SIG-M5 treated with dmso at 0.1 percent for 504 hours (cell line): ENCODE measurements around the gene PPP1R8.
"Not testable (repeated sequence)": the region's sequence is repeated elsewhere in the genome, so short reads cannot be mapped to it uniquely, and the experiment has no call there.

Experiments used
- DNase-seq: peaks from one replicate; lab custom pipeline; 2025; ENCODE audit not compliant: unreplicated experiment; lab: John Stamatoyannopoulos, UW

PPP1R8 gene

DNA sequence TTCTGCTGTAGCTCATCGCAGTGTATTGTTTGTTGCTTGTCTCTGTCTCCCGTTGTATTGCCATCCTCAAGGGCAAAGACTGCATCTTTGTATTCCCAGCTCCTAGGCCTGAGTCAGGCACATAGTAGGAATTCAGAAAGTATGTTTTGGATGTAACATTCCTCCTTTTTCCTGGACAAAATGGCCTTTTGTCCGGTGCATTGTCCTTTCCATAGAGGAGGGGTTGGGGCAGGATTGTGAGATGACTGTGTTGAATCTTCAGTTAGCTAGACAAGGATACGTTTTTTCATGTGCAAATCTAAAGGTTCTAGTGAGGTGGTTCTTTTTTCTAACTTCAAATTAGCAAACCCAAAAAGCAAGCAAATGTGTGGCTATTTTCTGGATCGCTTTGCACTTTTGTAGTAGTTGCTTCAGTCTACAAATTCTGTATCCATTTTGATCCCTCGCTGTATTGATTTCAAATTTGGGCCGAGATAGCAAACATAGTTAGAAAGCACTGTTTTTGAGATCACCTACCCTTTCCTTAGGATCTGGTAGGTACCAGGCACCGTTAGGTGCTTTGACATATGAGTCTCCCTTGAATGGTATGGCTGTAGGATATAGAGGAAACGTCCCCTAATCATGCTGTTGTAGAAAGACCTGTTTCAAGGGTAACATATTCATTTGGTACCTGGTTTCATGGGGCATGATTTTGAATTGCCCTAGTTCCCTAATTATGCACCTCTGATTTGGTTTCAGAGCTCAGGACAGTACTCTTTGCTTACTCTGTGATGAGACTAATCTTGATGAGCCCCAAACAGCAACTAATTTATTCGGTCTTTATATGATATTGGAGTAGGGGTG, 1.2 kb downstream of the PPP1R8 start:
- DNase-seq: no peak

DNA sequence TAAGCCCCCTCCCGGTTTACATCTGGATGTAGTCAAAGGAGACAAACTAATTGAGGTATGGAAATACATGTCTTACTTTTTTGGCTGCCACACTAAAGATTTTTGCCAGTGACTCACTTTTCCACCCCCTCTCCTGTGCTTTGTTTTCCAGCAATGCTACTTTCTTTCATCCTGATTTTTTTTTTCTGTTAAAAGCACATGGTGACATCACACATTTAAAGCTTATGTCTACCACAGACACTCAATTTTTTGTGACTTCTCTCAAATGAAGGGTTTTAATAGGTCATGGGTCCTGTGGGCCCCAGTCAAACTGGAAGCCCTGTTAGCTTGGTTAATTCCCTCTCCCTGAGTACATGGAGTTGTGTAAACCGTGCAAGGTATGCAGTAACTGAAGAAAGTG, 2.2 kb downstream of the PPP1R8 start:
- no peak for DNase-seq

DNA sequence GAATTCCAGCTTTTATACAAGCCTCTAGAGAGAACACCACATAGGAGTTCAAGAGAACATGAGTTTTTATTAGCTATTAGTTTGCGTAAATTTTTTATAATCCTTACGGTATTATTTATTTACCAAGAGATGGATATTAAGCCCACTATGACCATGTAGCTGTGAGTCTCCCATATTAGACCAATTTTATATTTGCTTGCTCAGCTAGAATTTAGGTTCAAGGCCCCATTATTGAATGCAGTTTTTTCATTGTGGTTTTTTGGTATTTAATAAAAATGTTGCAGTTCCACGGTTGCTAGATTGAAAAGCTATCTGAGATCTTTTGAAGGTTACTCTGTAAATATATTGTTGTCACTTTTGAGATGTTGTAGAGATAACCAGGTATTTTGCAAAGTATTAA, 2.9 kb downstream of the PPP1R8 start:
- DNase-seq: no peak

DNA sequence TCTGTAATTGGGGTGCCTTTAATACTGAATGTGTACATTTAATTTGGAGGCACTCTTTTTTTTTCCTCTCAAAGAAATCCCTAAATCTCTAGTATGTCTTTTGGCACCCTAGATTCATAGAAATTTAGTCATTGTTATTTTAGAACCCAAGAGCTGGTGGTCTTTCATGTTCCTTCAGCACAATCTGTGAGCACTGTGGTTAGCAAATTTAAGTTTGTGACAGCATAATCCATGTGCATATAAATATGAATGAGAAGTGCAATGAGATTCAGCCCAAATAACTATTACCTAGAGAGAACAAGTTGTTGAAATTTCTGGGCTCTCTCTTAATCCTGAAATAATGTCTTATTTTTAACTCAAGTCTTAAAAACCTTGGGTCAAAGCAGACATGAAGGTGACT, 4.5 kb downstream of the PPP1R8 start:
- no peak for DNase-seq

DNA sequence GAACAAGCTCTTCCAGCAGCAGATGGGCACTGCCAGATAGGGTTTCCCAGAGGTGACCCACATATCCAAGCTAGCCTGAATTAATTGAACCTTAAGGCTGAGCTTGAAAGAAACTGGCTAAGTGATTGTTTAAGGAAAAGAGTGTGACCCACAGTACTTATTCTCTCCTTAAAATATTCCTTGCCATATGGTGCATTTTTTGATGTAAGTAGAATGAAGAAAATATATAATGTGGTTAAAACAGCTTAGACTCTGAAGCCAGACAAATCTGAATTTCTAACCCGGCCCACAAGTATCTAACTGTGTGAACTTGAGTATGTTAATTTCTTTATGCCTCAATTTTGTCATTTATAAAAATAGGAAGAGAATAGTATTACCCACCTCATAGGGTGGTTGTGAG, 4.9 kb downstream of the PPP1R8 start:
- no peak for DNase-seq

DNA sequence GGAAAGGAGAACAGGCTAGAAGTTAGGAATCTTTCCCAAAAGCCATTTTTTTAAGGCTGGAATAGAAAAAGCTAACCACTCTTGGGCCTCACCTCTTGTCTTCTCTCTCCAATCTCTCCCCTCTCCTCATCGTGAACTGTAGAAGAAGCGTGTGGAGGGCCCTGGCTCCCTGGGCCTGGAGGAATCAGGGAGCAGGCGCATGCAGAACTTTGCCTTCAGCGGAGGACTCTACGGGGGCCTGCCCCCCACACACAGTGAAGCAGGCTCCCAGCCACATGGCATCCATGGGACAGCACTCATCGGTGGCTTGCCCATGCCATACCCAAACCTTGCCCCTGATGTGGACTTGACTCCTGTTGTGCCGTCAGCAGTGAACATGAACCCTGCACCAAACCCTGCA, 19.4 kb downstream of the PPP1R8 start:
- no peak for DNase-seq

DNA sequence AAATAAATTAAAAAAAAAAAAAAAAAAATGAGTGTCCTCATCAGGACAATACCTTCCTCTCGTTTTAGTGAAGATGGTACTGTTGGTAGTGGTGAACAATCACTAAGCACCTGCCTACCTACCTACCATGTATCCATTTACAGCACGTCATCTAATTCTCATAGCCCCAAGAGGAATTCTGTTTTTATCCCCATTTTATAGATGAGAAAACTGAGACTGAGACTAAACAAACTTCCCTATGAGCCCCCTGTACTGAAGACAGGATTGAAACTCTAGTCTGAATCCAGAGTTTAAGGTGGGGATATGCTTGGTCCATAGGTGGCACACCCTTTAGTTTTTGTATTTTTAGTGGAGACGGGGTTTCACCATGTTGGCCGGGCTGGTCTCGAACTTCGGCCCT, 24.5 kb downstream of the PPP1R8 start:
- no peak for DNase-seq

DNA sequence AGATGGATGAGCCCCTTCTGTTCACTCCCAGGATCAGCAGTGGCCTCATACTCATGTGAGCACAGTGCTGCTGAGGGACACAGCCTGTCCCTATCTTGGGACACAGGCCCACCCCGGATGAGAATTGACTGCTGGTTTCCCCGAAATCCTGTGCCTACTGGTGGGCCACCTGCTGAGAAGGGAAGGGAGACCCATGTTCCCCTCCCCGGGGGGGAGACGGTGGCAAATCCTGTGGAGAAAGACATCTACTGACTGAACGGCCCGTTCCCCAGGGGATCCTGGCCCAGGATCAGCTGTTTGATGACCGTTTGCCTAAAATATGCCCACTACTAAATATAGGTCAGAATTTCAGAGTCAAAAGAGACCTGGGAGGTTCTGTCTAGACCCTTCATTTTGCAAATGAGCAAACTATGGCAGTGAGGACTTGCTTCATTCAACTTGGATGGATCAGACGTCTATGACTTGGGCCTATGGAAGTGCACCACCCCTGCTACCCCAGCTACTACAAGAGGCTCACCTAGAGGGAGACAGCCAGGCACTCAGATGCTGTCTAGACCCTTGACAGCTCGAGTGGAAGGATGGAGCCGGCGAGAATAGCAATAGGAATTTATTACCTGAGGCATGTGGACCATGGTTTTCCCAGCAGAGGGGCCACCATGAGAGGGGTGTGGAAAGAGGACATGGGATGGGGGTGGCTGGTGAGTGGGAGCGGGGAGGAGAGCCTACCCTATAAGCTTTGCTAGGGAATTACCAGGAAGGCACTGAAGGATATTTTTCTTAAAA, 26.2 kb downstream of the PPP1R8 start:
- DNase-seq: no peak

DNA sequence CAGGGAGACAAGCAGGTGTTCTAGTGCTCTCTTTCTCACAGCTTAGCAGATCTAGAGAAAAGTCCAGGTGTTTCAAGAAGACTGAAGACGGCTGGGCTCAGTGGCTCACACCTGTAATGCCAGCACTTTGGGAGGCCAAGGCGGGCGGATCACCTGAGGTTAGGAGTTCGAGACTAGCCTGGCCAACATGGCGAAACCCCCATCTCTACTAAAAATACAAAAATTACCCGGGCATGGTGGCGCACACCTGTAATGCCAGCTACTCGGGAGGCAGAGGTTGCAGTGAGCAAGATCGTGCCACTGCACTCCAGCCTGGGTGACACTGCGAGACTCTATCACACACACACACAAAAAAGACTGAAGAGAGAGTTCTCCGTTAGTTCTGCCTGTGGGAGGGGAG, 27.0 kb downstream of the PPP1R8 start:
- not testable (repeated sequence) for DNase-seq

DNA sequence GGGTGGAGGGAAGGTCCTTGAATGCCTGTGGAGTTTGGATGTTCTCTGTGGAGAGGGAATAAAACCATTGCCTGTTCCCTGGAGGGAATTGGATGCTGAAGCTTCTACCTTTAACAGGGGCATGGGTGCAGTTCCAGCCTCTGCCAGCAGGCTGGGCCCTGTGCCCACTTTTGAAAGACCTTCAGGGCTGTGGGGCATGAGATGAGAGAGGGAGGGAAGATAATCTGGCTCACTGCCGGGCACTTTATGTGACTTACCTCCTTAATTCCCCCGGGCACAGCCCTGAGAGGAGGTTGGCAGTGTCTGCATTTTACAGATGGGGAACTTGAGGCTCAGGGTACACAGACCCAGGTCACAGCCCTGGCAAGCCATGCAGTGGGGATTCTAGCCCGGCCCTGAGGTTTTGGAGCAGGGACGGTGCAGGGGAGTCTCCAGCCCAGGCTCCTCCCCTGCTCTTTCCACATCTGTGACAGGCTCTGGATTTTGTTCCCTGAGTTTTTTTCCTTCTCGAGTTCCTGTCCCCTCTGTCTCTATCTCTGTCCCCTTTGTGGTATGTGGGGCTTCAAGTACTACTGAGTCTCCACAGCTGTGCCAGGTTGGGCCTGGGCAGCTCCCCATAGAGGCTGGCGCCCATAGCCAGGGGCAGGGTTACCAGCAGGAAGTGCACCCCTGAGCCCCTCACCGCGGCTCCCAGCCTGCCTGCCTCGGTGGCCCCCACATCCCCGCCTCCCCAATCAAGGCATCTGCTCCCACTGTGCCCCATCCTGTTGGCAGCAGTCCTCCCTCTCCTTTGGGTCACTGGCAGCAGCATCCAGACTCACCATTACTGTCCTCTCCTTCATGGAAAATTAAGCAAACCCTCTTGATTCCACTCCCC, 27.7 kb downstream of the PPP1R8 start:
- peak; percentile 52 for DNase-seq

DNA sequence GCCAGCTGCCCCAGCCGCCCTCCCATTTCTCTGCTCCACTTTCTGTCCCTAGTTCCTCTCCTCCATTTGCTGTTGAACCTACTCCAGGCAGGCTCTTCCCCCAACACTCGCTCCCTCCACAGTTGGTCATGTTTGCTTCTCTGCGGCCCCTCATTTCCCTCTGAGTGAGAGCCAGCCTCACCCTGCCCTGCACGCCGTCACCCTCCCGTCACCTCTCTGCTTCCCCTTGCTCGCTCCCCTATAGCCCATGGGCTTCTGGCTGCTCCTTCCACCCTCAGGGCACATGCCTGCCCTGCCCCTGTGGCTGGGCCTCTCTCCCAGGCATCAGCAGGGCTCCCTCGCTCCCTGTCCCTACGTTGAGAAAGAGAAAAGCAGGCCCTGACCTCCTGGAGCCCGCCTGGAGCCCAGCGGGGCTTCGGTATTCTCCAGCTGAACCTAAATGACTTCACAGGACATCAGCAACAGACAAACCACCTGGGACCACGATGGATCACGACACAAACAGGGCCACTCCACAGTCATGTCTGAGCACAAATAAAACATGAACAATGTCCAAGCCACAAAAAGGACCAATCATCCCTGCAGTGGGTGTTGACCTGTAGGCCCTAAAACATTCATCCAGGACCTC, 28.5 kb downstream of the PPP1R8 start:
- no peak for DNase-seq

DNA sequence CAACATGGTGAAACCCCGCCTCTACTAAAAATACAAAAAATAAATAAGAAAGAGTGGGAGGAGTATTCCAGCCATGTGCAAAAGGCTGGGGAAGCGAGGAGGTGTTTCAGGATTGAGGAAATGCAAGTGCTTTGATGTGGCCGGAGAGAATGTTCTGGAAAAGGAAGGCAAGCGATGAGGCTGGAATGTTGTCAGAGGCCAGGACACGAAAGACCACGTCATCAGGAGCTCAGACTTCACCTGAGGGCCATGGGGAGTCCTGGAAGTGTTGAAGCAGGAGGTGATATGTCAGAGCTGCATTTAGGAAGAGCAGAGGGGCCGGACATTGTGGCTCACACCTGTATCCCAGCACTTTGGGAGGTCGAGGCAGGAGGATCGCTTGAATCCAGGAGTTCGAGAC, 30.9 kb downstream of the PPP1R8 start:
- no peak for DNase-seq

DNA sequence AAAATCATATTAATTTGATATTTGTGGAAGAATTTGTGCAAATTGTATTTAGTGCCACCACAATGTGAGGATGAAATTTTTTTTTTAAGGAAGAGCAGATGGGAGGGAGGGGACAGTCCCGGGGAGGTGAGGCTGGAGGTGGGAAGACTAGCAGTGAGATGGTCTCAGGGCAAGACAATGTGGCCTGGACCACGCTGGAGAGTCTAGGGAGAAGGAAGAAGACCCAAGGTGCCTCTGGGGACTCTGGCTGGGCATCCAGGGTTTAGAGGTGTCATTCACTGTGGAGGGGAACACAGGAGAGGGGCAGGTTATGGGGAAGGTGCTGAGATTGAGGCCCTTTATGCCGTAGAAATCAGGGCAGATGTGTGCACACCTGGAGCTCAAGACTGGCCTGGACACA, 31.4 kb downstream of the PPP1R8 start:
- no peak for DNase-seq

DNA sequence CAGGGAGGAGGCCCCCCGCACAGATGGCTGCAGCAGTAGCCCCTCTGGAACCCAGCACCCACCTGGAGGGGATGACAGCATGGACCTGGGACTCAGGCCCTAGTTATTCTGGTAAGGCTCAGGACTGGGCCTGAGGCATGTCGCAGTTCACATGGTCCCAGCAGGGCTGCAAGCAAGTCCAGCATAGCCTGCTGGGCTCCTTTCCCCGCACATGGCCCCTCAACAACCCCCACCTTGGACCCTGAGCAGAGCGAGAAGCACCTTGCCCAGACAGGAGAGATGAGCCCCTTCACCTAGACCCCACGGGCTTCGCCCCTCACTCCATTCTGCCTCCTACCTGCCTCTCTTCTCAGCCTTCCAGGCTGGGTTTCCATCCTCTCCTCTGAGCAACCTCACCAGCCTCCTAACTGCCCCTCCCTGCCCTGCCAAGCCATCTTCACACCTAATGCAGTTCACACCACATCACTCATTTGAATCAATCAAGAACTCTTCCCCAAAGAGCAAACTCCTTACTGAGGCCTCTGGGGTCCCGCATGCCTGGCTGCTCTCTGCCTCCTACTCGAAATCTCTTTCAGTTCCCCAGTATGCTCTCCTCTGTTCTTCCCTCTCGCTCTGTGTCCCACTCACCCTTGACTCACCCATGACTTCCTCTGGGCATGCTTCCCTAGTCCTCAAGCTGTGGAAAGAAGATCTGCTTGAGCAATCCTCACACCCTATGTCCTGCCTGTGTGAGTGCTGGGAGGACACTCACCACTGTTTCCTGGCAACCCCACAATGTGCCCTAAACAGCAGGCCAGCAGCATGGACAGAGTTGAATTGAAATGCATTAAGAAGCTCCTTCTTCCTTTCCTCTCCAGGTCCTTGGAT, 32.3 kb downstream of the PPP1R8 start:
- peak; percentile 91 for DNase-seq

DNA sequence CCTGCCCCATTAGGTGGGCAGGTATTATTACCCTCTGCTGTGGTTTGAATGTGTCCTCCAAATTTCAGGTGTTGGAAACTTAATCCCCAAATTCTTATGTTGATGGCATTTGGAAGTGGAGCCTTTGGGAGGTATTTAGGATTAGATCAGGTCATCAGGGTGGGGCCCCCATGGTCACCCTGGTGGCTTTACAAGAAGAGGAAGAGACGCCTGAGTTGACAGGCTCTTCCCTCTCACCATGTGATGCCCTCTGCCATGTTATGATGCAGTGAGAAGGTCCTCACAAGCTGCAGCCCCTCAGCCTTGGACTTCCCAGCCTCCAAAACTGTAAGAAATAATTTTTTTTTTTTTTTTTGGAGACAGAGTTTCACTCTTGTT, 32.9 kb downstream of the PPP1R8 start:
- peak; percentile 29 for DNase-seq

DNA sequence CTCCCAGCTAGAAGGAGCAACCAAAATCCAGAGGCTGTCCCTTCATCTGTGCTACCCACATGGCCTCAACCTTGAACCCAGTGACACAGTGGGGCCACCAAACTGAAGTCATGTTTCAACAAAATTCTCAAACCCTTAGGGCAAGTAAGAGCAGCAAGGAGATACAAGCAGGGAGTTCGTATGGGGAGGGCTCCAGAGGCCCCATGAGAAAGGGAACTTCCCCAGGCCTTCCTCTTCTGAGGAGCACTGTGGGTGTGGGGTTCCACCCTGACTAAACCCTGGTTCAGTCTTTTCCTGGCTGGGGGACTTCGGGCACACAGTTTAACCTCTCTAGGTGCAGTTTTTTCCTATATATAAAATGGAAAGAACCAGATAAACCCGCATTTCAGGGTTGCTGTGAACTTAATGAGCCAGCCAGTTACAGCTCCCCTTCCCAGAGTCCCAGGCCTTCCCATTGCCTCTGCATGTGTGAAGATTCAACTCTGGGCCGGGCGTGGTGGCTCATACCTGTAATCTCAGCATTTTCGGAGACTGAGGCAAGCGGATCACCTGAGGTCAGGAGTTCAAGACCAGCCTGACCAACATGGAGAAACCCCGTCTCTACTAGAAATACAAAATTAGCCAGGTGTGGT, 33.8 kb downstream of the PPP1R8 start:
- DNase-seq: peak; percentile 74

DNA sequence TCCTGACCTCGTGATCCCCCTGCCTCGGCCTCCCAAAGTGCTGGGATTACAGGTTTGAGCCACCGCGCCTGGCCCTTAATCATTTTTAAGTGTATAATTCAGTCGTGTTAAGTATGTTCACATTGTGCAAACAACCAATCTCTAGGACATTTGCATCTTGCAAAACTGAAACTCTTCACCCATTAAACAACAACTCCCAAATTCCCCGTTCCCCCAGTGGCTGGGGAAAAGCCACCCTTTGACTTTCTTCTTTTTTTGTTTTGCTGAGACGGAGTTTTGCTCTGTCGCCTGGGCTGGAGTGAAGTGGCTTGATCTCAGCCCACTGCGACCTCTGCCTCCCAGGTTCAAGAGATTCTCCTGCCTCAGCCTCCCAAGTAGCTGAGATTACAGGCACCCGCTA, 35.2 kb downstream of the PPP1R8 start:
- no peak for DNase-seq

DNA sequence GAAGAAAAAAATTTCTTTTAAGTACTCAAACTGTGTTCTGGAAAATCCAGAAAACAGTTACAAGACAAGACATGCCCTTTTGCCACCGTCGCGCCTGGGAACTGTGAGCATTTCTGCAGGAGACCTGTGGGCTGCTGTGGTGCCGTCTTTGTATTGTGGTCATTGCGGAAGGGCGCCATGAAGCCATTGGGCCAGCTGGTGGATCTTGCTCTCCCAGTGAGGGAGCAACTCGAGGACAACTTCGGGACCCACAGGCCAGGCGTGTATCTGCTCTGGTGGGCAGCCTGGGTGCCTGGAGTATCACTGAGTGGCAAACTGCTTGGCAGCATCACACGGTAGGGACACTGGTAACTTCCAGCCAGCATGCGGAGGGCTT, 38.0 kb downstream of the PPP1R8 start:
- DNase-seq: no peak

DNA sequence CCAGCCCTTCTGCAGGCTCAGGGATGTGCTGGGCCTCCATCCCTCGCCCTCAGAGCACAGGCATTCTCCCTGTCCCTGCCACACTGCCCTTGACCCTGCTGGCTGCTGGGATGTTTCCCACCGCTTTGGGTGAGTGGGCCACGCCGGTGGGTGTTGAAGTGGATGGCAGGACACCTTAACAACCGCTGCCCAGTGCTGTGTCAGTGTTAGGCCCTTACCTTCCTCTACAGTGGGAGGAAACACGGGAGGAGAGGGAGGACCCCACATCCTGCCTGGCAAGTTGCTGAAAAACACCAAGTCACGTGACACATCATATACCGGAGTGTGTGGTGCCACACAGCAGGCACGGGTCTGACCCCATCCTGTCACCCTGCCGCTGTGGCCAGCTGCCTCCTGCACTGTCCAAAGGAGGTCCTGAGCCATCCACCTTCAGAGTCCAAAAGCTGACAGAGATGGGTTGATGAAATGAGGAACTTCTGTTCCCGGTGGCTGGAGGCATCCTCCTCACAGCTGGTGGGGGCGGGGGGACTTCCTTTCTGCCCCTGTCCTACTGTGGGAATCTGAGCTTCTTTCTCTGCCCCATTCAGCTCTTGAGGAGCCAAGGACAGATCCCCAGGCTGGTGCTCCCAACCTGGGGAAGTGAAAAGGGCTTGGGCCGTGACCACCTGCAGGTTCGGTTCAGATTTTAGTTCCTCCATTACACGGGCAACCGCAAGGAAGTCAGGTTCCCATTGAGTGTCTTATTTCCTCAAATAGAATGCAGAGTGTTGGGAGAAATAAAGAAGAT, 38.5 kb downstream of the PPP1R8 start:
- peak; percentile 55 for DNase-seq
